Neural progenitor cell (in vitro differentiated cells): ENCODE measurements around the gene BRD7.

Experiments used
- EZH2 ChIP-seq: fragments of 200-600 bp; sonication (generic); IDR thresholded peaks from 2 replicates; pipeline ENCODE4 v1.6.1; 2017; ENCODE audit warnings: antibody characterized with exemption, mild to moderate bottlenecking, moderate library complexity
- EZH2phosphoT487 ChIP-seq: fragments of 200-600 bp; sonication (generic); IDR thresholded peaks from 2 replicates; pipeline ENCODE4 v1.6.1; 2017; ENCODE audit warnings: antibody characterized with exemption
- TF ChIP-seq, protein P1 (sequence below): fragments of 200-600 bp; sonication (generic); IDR thresholded peaks from 2 replicates; pipeline ENCODE4 v1.5.1; 2017; ENCODE audit warnings: antibody characterized with exemption, mild to moderate bottlenecking

DNA sequence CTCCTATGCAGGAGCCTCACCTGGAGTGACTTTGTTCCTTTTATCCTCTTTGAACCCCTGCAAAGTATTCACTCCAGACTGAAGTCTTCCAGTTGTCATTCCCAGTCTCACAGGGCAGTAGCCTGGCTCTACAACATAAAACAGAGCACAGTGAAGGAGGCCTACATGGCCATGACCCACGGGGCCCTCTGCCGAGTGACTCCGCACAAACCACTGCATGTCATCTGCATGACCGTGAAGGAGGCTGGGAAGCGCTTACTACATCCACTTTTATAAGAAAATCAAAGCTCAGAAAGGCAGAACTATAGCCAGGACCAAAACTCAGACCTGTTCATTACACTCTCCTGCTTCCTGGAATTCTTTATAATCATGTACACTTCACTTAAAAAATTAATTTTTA is 42.5 kb downstream of the BRD7 start:
- TF ChIP-seq, protein P1, sequence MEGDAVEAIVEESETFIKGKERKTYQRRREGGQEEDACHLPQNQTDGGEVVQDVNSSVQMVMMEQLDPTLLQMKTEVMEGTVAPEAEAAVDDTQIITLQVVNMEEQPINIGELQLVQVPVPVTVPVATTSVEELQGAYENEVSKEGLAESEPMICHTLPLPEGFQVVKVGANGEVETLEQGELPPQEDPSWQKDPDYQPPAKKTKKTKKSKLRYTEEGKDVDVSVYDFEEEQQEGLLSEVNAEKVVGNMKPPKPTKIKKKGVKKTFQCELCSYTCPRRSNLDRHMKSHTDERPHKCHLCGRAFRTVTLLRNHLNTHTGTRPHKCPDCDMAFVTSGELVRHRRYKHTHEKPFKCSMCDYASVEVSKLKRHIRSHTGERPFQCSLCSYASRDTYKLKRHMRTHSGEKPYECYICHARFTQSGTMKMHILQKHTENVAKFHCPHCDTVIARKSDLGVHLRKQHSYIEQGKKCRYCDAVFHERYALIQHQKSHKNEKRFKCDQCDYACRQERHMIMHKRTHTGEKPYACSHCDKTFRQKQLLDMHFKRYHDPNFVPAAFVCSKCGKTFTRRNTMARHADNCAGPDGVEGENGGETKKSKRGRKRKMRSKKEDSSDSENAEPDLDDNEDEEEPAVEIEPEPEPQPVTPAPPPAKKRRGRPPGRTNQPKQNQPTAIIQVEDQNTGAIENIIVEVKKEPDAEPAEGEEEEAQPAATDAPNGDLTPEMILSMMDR: no peak
- no peak for TF ChIP-seq EZH2
- TF ChIP-seq EZH2phosphoT487: no peak
